ENCODE measurements around the gene OR2A14.

DNA sequence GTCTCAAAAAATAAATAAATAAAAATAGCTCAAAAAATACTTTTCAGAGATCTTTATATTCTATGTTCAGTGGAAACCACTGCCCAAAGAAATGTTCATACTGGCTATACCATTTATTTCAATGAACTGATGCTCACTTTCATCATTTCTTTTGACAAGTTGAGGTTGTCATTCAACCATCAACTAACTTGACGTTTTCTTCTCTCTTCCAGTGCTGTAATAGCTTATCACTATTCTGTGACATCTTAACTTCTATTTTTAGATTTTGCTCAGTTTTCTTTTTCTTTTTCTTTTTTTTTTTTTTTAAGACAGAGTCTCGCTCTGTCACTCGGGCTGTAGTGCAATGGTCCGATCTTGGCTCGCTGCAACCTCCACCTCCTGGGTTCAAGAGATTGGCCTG lies 51.6 kb downstream of the OR2A14 start:
- TF ChIP-seq, protein P1, sequence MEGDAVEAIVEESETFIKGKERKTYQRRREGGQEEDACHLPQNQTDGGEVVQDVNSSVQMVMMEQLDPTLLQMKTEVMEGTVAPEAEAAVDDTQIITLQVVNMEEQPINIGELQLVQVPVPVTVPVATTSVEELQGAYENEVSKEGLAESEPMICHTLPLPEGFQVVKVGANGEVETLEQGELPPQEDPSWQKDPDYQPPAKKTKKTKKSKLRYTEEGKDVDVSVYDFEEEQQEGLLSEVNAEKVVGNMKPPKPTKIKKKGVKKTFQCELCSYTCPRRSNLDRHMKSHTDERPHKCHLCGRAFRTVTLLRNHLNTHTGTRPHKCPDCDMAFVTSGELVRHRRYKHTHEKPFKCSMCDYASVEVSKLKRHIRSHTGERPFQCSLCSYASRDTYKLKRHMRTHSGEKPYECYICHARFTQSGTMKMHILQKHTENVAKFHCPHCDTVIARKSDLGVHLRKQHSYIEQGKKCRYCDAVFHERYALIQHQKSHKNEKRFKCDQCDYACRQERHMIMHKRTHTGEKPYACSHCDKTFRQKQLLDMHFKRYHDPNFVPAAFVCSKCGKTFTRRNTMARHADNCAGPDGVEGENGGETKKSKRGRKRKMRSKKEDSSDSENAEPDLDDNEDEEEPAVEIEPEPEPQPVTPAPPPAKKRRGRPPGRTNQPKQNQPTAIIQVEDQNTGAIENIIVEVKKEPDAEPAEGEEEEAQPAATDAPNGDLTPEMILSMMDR (IDR thresholded peaks at IDR 0.05; ENCODE audit: poor library complexity): no peak
- TF ChIP-seq EZH2 (IDR thresholded peaks at IDR 0.05; ENCODE audit: borderline replicate concordance) (no peak), EZH2phosphoT487 (IDR thresholded peaks at IDR 0.05; ENCODE audit: low read depth, severe bottlenecking, unreplicated experiment) (no peak)

Data from hepatocyte (in vitro differentiated cells).